Fibroblast of skin of left biceps (primary cell): Measurements from ENCODE around the gene FASTK.

Experiments
- DNase-seq, 2 experiments: peaks; one replicate each; pipeline ENCODE4 v3.0.0-alpha.2; 2013; ENCODE audit warnings: low read depth in 2 of 2

The FASTK gene

GRCh38 chr7:151082141-151083070, 1.8 kb upstream of the FASTK start:
- no peak for DNase-seq

GRCh38 chr7:151081170-151082101, 827 bp upstream of the FASTK start:
- DNase-seq: no peak

GRCh38 chr7:151080067-151080521, 515 bp downstream of the FASTK start:
- no peak for DNase-seq

GRCh38 chr7:151079199-151079910, 1.3 kb downstream of the FASTK start:
- no peak for DNase-seq

DNA sequence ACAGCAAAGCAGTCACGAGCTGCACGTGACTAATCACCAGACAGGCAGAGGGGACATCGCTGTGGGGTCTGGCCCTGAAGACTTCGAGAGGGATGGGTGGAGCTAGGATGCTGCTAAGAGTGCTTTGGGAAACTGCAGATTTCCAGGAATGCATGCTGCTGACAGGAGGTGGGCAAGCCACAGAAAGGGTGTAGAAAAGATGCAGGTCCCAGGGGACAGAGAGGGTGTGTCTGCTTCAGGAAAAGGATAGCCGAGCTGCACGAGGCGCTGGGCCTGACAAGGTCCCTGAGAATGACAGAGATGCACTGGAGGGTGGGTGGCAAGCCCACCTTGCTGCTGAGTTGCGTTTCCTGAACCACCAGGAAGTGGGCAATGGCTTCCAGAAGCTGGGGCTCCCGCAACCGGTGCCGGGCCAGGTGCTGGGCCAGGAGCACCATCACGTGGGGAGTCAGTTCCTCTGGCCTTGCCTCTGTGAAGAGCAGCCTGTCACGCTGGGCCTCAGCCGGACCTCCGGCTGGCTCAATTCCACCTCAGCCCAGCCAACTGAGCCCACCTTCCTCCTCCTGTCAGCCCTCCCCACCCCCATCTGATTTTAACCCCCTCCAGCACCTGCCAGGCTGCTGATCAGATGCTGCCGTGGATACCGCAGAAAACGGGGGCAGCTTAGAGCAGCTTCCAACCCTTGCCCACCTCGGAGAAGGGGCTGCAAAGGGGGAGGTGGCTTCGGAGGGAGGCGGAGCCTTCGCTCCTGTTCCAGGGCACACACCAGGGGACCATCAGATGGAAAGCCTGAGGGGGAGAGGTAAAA, 2.2 kb downstream of the FASTK start:
- DNase-seq: no peak

DNA sequence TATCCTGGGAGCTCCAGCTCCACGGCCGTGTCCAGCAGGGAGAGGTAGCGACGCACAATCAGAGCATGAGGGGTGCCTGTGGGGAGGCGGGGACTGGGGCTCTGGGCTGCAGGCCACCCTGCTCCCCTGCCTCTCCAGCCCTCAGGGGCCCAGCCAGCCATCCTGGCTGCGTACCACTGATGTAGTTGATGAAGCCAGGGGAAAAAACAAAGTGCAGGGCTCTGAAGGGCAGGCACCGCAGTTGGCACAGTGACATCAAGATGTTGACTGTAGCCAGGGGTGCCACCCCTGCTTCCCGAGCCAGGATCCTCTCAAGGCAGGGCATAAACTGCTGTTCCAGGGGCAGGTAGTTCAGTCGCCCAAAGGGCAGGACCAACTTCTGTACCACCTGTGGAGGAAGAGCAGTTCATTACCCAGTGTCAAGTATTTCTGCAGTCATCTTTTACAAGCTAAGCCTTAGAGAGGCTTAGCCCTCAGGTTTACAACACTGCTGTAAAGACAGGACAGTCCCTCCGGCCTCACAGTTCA, 2.8 kb downstream of the FASTK start:
- DNase-seq: no peak

GRCh38 chr7:151076863-151077704, 3.5 kb downstream of the FASTK start:
- no peak for DNase-seq

DNA sequence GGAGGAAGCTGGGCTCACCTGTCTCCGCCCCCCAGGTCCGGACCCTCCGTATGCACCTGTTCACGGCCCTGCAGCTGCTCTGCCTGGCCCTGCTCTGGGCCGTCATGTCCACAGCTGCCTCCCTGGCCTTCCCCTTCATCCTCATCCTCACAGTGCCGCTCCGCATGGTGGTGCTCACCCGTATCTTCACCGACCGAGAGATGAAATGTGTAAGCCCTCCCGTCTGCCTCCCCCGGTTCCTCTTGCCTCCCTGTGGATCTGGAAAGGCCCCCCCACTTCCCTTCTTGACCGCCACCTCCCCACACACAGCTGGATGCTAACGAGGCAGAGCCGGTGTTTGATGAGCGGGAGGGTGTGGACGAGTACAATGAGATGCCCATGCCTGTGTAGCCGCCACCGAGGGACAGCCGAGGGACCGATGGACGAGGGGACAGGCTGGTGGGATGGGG, 4.6 kb downstream of the FASTK start:
- DNase-seq: no peak

GRCh38 chr7:151075662-151075971, 5.0 kb downstream of the FASTK start:
- DNase-seq: no peak

- DNase-seq: no peak
Measured at GRCh38 chr7:151074817-151075661, 5.6 kb downstream of the FASTK start.

- DNase-seq: no peak
Measured at GRCh38 chr7:151073990-151074389, 6.6 kb downstream of the FASTK start.

DNA sequence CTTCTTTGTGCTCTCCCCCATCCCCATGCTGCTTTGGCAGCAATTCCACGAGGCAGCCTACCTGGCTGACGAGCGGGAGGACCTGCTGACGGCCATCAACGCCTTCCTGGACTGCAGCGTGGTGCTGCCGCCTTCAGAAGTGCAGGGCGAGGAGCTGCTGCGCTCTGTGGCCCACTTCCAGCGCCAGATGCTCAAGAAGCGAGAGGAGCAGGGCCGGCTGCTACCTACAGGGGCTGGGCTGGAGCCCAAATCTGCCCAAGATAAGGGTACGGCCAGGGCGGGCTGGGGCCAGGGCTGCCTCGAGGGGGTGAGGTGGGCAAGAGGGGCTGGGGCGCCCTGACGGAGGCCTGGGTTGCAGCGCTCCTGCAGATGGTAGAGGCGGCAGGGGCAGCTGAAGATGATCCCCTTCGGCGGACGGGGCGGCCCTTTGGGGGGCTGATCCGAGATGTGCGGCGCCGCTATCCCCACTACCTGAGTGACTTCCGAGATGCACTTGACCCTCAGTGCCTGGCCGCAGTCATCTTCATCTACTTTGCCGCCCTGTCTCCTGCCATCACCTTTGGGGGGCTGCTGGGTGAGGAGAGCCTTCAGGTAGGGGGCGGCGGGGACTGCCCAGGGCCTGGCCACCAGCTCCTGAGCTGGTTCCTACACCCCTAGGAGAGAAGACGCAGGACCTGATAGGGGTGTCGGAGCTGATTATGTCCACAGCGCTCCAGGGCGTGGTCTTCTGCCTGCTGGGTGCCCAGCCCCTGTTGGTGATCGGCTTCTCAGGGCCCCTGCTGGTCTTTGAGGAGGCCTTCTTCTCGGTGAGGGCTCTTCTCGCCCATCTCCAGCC, 9.4 kb downstream of the FASTK start:
- no peak for DNase-seq

GRCh38 chr7:151070574-151070960, 10.0 kb downstream of the FASTK start:
- DNase-seq: no peak

GRCh38 chr7:151069841-151070573, 10.6 kb downstream of the FASTK start:
- no peak for DNase-seq

DNA sequence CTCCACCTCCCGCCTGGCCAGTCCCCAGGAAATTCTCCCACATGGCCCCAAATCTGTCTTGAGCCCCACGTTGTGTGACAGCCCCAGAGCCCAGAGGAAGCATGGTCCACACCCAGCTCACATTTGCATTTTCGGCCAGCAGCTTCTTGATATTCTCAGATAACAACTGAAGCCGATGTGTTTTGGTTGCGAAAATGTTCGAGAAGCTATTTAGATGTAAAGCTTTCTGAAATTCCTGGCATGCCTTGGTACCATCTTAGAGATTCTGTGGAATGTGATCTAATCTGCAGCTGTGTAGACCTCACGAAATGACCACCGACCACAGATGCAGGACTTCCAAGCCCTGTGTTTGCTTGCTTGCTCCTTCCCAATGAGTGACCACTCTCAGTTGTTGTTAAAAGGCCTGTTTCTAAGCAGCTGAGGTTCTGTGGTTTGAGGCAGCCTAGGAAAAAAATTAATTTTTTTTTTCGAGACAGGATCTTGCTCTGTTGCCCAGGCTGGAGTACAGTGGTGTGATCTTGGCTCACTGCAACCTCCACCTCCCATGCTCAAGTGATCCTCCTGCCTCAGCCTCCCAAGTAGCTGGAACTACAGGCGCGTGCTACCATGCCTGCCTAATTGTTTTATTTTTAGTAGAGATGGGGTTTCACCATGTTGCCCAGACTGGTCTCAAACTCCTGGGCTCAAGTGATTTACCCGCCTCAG, 12.4 kb downstream of the FASTK start:
- no peak for DNase-seq

DNA sequence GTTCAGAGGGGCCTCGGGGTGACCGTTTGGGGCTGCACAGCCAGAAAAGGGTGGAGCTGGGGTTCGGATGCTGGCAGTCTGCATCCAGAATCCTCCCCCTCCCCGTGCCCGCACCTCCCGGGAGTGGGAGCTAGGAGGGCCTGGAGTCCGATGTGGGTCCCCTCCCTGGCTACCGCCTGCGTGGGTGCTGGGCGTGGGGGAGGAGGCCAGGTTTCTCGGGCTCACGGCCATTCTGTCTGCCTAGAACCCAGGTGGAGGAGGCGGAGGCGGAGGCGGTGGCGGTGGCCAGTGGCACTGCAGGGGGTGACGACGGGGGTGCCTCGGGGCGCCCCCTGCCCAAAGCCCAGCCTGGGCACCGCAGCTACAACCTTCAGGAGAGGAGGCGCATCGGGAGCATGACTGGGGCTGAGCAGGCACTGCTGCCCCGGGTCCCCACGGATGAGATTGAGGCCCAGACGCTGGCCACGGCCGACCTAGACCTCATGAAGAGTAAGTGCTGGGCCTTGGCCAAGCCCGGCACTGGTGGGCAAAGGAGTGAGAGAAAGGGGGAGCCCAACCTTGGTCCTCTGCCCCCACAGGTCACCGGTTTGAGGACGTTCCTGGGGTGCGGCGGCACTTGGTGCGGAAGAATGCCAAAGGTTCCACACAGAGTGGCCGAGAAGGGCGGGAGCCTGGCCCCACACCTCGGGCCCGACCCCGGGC, 14.2 kb downstream of the FASTK start:
- DNase-seq: no peak
